Epithelial cell of prostate (primary cell): ENCODE measurements around the gene USP25.

Experiments used
- DNase-seq: peaks from one replicate; pipeline ENCODE4 v3.0.0-alpha.2; 2011; ENCODE audit warnings: low read depth, low spot score
- H3K27ac ChIP-seq: fragments of 450-650 bp; 2 replicates; pipeline ENCODE4 v1.5.1; 2017; ENCODE audit warnings: mild to moderate bottlenecking

Gene USP25

GRCh38 chr21:15928686-15929425 lies 199.1 kb downstream of the USP25 start:
- no peak for DNase-seq
- H3K27ac ChIP-seq, result no peak overlapping the region

- no peak for DNase-seq
- no peak overlapping the region for H3K27ac ChIP-seq
These were observed 199.8 kb downstream of the USP25 start for GRCh38 chr21:15929536-15929935.
